NCI-H2196 (cell line): ENCODE results near the gene MAPK12.

Experiments used
- DNase-seq: peaks from one replicate; lab custom pipeline; 2025; ENCODE audit not compliant: unreplicated experiment; lab: John Stamatoyannopoulos, UW

MAPK12 gene

GRCh38 chr22:50253046-50253915, 8.2 kb downstream of the MAPK12 start:
- DNase-seq, result no peak

GRCh38 chr22:50252082-50253045, 9.1 kb downstream of the MAPK12 start:
- DNase-seq, result peak; percentile 44

GRCh38 chr22:50251477-50252081, 9.9 kb downstream of the MAPK12 start:
- DNase-seq, result no peak

- peak; percentile 53 for DNase-seq
These were observed 10.7 kb downstream of the MAPK12 start, which contains the start of gene HDAC10 for GRCh38 chr22:50250555-50251476. Gene HDAC10, minus strand, starts transcription at chr22:50251265. Its CDS starts 233 bp downstream, at chr22:50251032.

GRCh38 chr22:50250249-50250554, 11.3 kb downstream of the MAPK12 start:
- no peak for DNase-seq

GRCh38 chr22:50249341-50250248, 11.9 kb downstream of the MAPK12 start:
- no peak for DNase-seq

GRCh38 chr22:50248196-50249081, 13.0 kb downstream of the MAPK12 start:
- DNase-seq, result no peak

- peak; percentile 81 for DNase-seq
These were observed 13.7 kb downstream of the MAPK12 start for GRCh38 chr22:50247748-50248147.

- DNase-seq, result no peak
These were observed 15.0 kb downstream of the MAPK12 start for GRCh38 chr22:50246242-50247175.

- DNase-seq, result no peak
These were observed 16.0 kb downstream of the MAPK12 start for GRCh38 chr22:50245214-50246072.

- peak; percentile 83 for DNase-seq
These were observed 16.9 kb downstream of the MAPK12 start, which contains the start of gene TUBGCP6 for GRCh38 chr22:50244420-50245213. Gene TUBGCP6, minus strand, starts transcription at chr22:50245023. Its CDS starts 564 bp downstream, at chr22:50244459.

- DNase-seq, result no peak
These were observed 17.6 kb downstream of the MAPK12 start for GRCh38 chr22:50243685-50244419.

GRCh38 chr22:50242406-50242949, 19.0 kb downstream of the MAPK12 start:
- DNase-seq, result no peak

- no peak for DNase-seq
These were observed 22.7 kb downstream of the MAPK12 start for GRCh38 chr22:50238755-50239154.
